Activated CD8-positive, alpha-beta memory T cell treated with anti-CD3 and anti-CD28 coated beads for 36 hours (primary cell): Measurements from ENCODE around the gene ELP4. TPM values are rescaled to one million over a fixed set of nuclear protein-coding genes. Genes with fewer than 3 reads are reported as not detected.

Experiments used
- CTCF ChIA-PET: fragments of 350-600 bp; sonication (Branson Sonifier 250); formaldehyde crosslinking; loops from one replicate; lab custom pipeline; 2021; ENCODE audit warnings: antibody characterized with exemption; lab: Charles Lee
- POLR2A ChIA-PET: fragments of 350-600 bp; sonication (Branson Sonifier 250); formaldehyde crosslinking; loops from one replicate; lab custom pipeline; 2021; ENCODE audit warnings: antibody characterized with exemption; lab: Charles Lee
- total RNA-seq, 2 experiments: library from RNA; stranded (reverse); gene quantifications; one replicate each; pipeline ENCODE4 v1.2.3, GENCODE V29; 2021

Gene ELP4
- total RNA-seq, 2 experiments from 2014 or later, result 21.4 to 24.8 TPM

- CTCF ChIA-PET, result no interaction called here
- POLR2A ChIA-PET, result no interaction called here
Measured at GRCh38 chr11:31804312-31805036, 294.9 kb downstream of the ELP4 start.

- ChIA-PET POLR2A (no interaction called here), CTCF (interaction anchor here (0.8 kb wide), 1 partner anchor 20 kb away, joined by 3 read pairs; no protein-coding TSS in a partner anchor)
Measured at GRCh38 chr11:31805037-31805628, 295.6 kb downstream of the ELP4 start.

- POLR2A ChIA-PET, result no interaction called here
- CTCF ChIA-PET, result interaction anchor here (0.8 kb wide), 1 partner anchor 20 kb away, joined by 3 read pairs; no protein-coding TSS in a partner anchor
Measured at GRCh38 chr11:31805629-31806185, 296.1 kb downstream of the ELP4 start.

GRCh38 chr11:31806186-31806927 is 296.8 kb downstream of the ELP4 start:
- ChIA-PET CTCF (no interaction called here), POLR2A (no interaction called here)

- CTCF ChIA-PET, result interaction anchor here (0.7 kb wide), 1 partner anchor 157 kb away, joined by 3 read pairs; no protein-coding TSS in a partner anchor
- POLR2A ChIA-PET, result no interaction called here
Measured at GRCh38 chr11:31806928-31807798, 297.6 kb downstream of the ELP4 start.

- ChIA-PET POLR2A (no interaction called here), CTCF (interaction anchor here (0.7 kb wide), 1 partner anchor 157 kb away, joined by 3 read pairs; no protein-coding TSS in a partner anchor)
Measured at GRCh38 chr11:31807799-31808667, 298.5 kb downstream of the ELP4 start.

- CTCF ChIA-PET, result no interaction called here
Measured at GRCh38 chr11:31808721-31809540, 299.4 kb downstream of the ELP4 start.

GRCh38 chr11:31809541-31809856 is 299.9 kb downstream of the ELP4 start:
- CTCF ChIA-PET, result interaction anchor here (1.2 kb wide), 1 partner anchor 25 kb away, joined by 3 read pairs; no protein-coding TSS in a partner anchor

More at GRCh38 chr11:31808721-31809540, 299.4 kb downstream of the ELP4 start:
- POLR2A ChIA-PET, result no interaction called here

GRCh38 chr11:31809857-31810778 is 300.6 kb downstream of the ELP4 start:
- ChIA-PET POLR2A (no interaction called here), CTCF (interaction anchor here (1.2 kb wide), 1 partner anchor 26 kb away, joined by 3 read pairs; no protein-coding TSS in a partner anchor)

More at GRCh38 chr11:31809541-31809856, 299.9 kb downstream of the ELP4 start:
- POLR2A ChIA-PET, result no interaction called here

GRCh38 chr11:31810779-31811647 is 301.4 kb downstream of the ELP4 start, which contains the start of gene PAX6:
PAX6 (minus strand) TSS chr11:31811322; CDS start chr11:31806411, 4,911 bp downstream.
- CTCF ChIA-PET, result interaction anchor here (1.2 kb wide), 1 partner anchor 27 kb away, joined by 3 read pairs; no protein-coding TSS in a partner anchor
- POLR2A ChIA-PET, result no interaction called here

GRCh38 chr11:31812383-31813381 is 303.1 kb downstream of the ELP4 start:
- ChIA-PET POLR2A (no interaction called here), CTCF (interaction anchor here (0.6 kb wide), 1 partner anchor 512 kb away, joined by 3 read pairs; no protein-coding TSS in a partner anchor)

- ChIA-PET POLR2A (no interaction called here), CTCF (no interaction called here)
Measured at GRCh38 chr11:31813391-31814175, 304.0 kb downstream of the ELP4 start.
